Endothelial cell of umbilical vein (primary cell): ENCODE results near the gene RSPH1.

Source experiments
- POLR2AphosphoS5 ChIP-seq: IDR thresholded peaks from 2 replicates; pipeline ENCODE4 v1.6.1; 2012; ENCODE audit warnings: low read depth, mild to moderate bottlenecking, control low read depth, low read length, moderate library complexity; ENCODE audit not compliant: insufficient read depth
- TF ChIP-seq, protein P1 (sequence below), 2 donors: IDR thresholded peaks; 1 replicate in 1 of 2; 2 replicates in 1 of 2; pipeline ENCODE4 v1.5.1; 2011; ENCODE audit warnings: low read length in 2 of 2, mild to moderate bottlenecking in 2 of 2, moderate library complexity in 2 of 2, control low read depth in 1 of 2, inconsistent platforms in 1 of 2, low read depth in 1 of 2; ENCODE audit not compliant: insufficient read depth in 1 of 2; ENCODE audit errors: extremely low read depth in 1 of 2
- TF ChIP-seq, protein P2 (sequence below): IDR thresholded peaks from 2 replicates; pipeline ENCODE4 v1.6.1; 2011; ENCODE audit not compliant: insufficient read depth, insufficient read length

DNA sequence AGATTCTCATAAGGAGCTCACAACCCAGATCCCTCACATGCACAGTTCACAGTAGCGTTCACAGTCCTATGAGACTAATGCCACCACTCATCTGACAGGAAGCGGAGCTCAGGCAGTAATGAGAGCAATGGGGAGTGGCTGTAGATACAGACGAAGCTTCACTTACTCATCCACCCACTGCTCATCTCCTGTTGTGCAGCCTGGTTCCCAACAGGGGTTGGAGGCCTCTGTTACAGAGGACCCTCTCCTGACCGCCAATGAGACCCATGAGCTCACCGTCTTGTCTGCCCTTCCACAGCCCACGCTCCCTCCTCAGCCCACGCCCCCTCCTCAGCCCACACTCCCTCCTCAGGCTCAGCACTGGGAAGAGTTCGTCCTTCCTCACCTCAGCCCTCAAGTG lies 39.6 kb downstream of the RSPH1 start:
- TF ChIP-seq, protein P1, sequence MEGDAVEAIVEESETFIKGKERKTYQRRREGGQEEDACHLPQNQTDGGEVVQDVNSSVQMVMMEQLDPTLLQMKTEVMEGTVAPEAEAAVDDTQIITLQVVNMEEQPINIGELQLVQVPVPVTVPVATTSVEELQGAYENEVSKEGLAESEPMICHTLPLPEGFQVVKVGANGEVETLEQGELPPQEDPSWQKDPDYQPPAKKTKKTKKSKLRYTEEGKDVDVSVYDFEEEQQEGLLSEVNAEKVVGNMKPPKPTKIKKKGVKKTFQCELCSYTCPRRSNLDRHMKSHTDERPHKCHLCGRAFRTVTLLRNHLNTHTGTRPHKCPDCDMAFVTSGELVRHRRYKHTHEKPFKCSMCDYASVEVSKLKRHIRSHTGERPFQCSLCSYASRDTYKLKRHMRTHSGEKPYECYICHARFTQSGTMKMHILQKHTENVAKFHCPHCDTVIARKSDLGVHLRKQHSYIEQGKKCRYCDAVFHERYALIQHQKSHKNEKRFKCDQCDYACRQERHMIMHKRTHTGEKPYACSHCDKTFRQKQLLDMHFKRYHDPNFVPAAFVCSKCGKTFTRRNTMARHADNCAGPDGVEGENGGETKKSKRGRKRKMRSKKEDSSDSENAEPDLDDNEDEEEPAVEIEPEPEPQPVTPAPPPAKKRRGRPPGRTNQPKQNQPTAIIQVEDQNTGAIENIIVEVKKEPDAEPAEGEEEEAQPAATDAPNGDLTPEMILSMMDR (IDR thresholded peaks at IDR 0.05; ENCODE audit: extremely low read depth in 1 of 2, insufficient read depth in 1 of 2, low read depth in 1 of 2, low read length in 2 of 2), result no peak
- TF ChIP-seq, protein P2, sequence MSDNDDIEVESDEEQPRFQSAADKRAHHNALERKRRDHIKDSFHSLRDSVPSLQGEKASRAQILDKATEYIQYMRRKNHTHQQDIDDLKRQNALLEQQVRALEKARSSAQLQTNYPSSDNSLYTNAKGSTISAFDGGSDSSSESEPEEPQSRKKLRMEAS, result no peak
- TF ChIP-seq POLR2AphosphoS5, result no peak
